ENCODE data around the gene HIF3A. TPM values are rescaled to one million over a fixed set of nuclear protein-coding genes. Genes with fewer than 3 reads are reported as not detected.

The HIF3A gene
- total and polyA plus RNA-seq, 5 donors from 2014 or later: not detected

GRCh38 chr19:46283771-46284170 lies 13.1 kb upstream of the HIF3A start:
- Mint-ChIP-seq H3K4me1 (no peaks in the 10 kb centered on the region), H3K27me3 (peaks cover 9% of the 10 kb centered on the region), H3K4me3 (no peak overlapping the region)

GRCh38 chr19:46284635-46285034 lies 12.2 kb upstream of the HIF3A start:
- ATAC-seq (ENCODE audit: low read depth in 2 of 2) (no peak), DNase-seq (no peak)
- no peaks in the 10 kb centered on the region for H3K27me3 ChIP-seq (ENCODE audit: control insufficient read depth, insufficient read depth, low read length)
- no peaks in the 10 kb centered on the region for H3K36me3 Mint-ChIP-seq
- peaks cover 0 to 4% (median 0%) of the 10 kb centered on the region in 7 donors for H3K9me3 Mint-ChIP-seq
- H3K27ac ChIP-seq (ENCODE audit: insufficient read depth, low read length, poor library complexity, severe bottlenecking): no peak overlapping the region
- no peaks in the 10 kb centered on the region for H3K4me1 ChIP-seq (ENCODE audit: control insufficient read depth, insufficient read depth, low read length, poor library complexity, severe bottlenecking)
- peaks cover 0 to 5% of the 10 kb centered on the region in 2 experiments for H3K9me3 ChIP-seq (ENCODE audit: control insufficient read depth in 2 of 2, low read length in 2 of 2)
- no peak overlapping the region for H3K4me3 Mint-ChIP-seq
- H3K27ac Mint-ChIP-seq: no peak overlapping the region
- H3K4me1 Mint-ChIP-seq: no peaks in the 10 kb centered on the region
- H3K4me3 ChIP-seq (ENCODE audit: low read depth, low read length): no peak overlapping the region
- no peaks in the 10 kb centered on the region for H3K36me3 ChIP-seq (ENCODE audit: control insufficient read depth, insufficient read depth, low read length)
- peaks cover 9% of the 10 kb centered on the region for H3K27me3 Mint-ChIP-seq

More at GRCh38 chr19:46283771-46284170, 13.1 kb upstream of the HIF3A start:
- Histone ChIP-seq H3K36me3 (ENCODE audit: control insufficient read depth, insufficient read depth, low read length) (no peaks in the 10 kb centered on the region), H3K9me3 (ENCODE audit: control insufficient read depth in 2 of 2, low read length in 2 of 2) (no peaks in the 10 kb centered on the region), H3K4me1 (ENCODE audit: control insufficient read depth, insufficient read depth, low read length, poor library complexity, severe bottlenecking) (no peaks in the 10 kb centered on the region), H3K4me3 (ENCODE audit: low read depth, low read length) (no peak overlapping the region), H3K27ac (ENCODE audit: insufficient read depth, low read length, poor library complexity, severe bottlenecking) (no peak overlapping the region), H3K27me3 (ENCODE audit: control insufficient read depth, insufficient read depth, low read length) (no peaks in the 10 kb centered on the region)
- Mint-ChIP-seq H3K27ac (peak overlapping the region in 1 of 3 donors; percentile 35), H3K36me3 (no peaks in the 10 kb centered on the region), H3K9me3 (no peaks in the 10 kb centered on the region)
- no peak for ATAC-seq (ENCODE audit: low read depth in 2 of 2)
- DNase-seq: no peak

- Mint-ChIP-seq H3K27me3 (peaks cover 4% of the 10 kb centered on the region), H3K4me3 (no peak overlapping the region), H3K36me3 (no peaks in the 10 kb centered on the region), H3K27ac (no peak overlapping the region), H3K4me1 (no peaks in the 10 kb centered on the region), H3K9me3 (peaks cover 0 to 11% (median 2%) of the 10 kb centered on the region in 7 donors)
- no peak for DNase-seq
- peaks cover 0 to 12% of the 10 kb centered on the region in 2 experiments for H3K9me3 ChIP-seq (ENCODE audit: control insufficient read depth in 2 of 2, low read length in 2 of 2)
- no peak for ATAC-seq (ENCODE audit: low read depth in 2 of 2)
- H3K4me1 ChIP-seq (ENCODE audit: control insufficient read depth, insufficient read depth, low read length, poor library complexity, severe bottlenecking): no peaks in the 10 kb centered on the region
- H3K27me3 ChIP-seq (ENCODE audit: control insufficient read depth, insufficient read depth, low read length): no peaks in the 10 kb centered on the region
- no peak overlapping the region for H3K4me3 ChIP-seq (ENCODE audit: low read depth, low read length)
- H3K27ac ChIP-seq (ENCODE audit: insufficient read depth, low read length, poor library complexity, severe bottlenecking): no peak overlapping the region
- no peaks in the 10 kb centered on the region for H3K36me3 ChIP-seq (ENCODE audit: control insufficient read depth, insufficient read depth, low read length)
Measured at GRCh38 chr19:46287585-46287984, 9.3 kb upstream of the HIF3A start.

- H3K36me3 Mint-ChIP-seq: no peaks in the 10 kb centered on the region
- peaks cover 0 to 11% (median 2%) of the 10 kb centered on the region in 7 donors for H3K9me3 Mint-ChIP-seq
- ATAC-seq (ENCODE audit: low read depth in 2 of 2) (no peak), DNase-seq (no peak)
- Histone ChIP-seq H3K27ac (ENCODE audit: insufficient read depth, low read length, poor library complexity, severe bottlenecking) (no peak overlapping the region), H3K4me3 (ENCODE audit: low read depth, low read length) (no peak overlapping the region), H3K36me3 (ENCODE audit: control insufficient read depth, insufficient read depth, low read length) (no peaks in the 10 kb centered on the region), H3K4me1 (ENCODE audit: control insufficient read depth, insufficient read depth, low read length, poor library complexity, severe bottlenecking) (no peaks in the 10 kb centered on the region), H3K27me3 (ENCODE audit: control insufficient read depth, insufficient read depth, low read length) (no peaks in the 10 kb centered on the region), H3K9me3 (ENCODE audit: control insufficient read depth in 2 of 2, low read length in 2 of 2) (peaks cover 0 to 12% of the 10 kb centered on the region in 2 experiments)
- no peak overlapping the region for H3K4me3 Mint-ChIP-seq
- no peaks in the 10 kb centered on the region for H3K4me1 Mint-ChIP-seq
- no peak overlapping the region for H3K27ac Mint-ChIP-seq
- peaks cover under 1% of the 10 kb centered on the region for H3K27me3 Mint-ChIP-seq
Measured at GRCh38 chr19:46288896-46289588, 7.8 kb upstream of the HIF3A start.

- H3K27ac Mint-ChIP-seq: no peak overlapping the region
- H3K27me3 ChIP-seq (ENCODE audit: control insufficient read depth, insufficient read depth, low read length): peaks cover 4% of the 10 kb centered on the region
- peaks cover 0 to 12% of the 10 kb centered on the region in 2 experiments for H3K9me3 ChIP-seq (ENCODE audit: control insufficient read depth in 2 of 2, low read length in 2 of 2)
- H3K9me3 Mint-ChIP-seq: peaks cover 0 to 11% (median 2%) of the 10 kb centered on the region in 7 donors
- H3K4me1 Mint-ChIP-seq: no peaks in the 10 kb centered on the region
- H3K4me1 ChIP-seq (ENCODE audit: control insufficient read depth, insufficient read depth, low read length, poor library complexity, severe bottlenecking): no peaks in the 10 kb centered on the region
- H3K27ac ChIP-seq (ENCODE audit: insufficient read depth, low read length, poor library complexity, severe bottlenecking): no peak overlapping the region
- H3K4me3 Mint-ChIP-seq: no peak overlapping the region
- no peaks in the 10 kb centered on the region for H3K36me3 ChIP-seq (ENCODE audit: control insufficient read depth, insufficient read depth, low read length)
- no peaks in the 10 kb centered on the region for H3K36me3 Mint-ChIP-seq
- H3K4me3 ChIP-seq (ENCODE audit: low read depth, low read length): no peak overlapping the region
- peaks cover 5% of the 10 kb centered on the region for H3K27me3 Mint-ChIP-seq
- DNase-seq: peak in 1 of 3 donors; percentile 11
- ATAC-seq (ENCODE audit: low read depth in 2 of 2): no peak
Measured at GRCh38 chr19:46289724-46290619, 6.9 kb upstream of the HIF3A start.

- Histone ChIP-seq H3K4me1 (ENCODE audit: control insufficient read depth, insufficient read depth, low read length, poor library complexity, severe bottlenecking) (no peaks in the 10 kb centered on the region), H3K4me3 (ENCODE audit: low read depth, low read length) (no peak overlapping the region), H3K36me3 (ENCODE audit: control insufficient read depth, insufficient read depth, low read length) (no peaks in the 10 kb centered on the region), H3K9me3 (ENCODE audit: control insufficient read depth in 2 of 2, low read length in 2 of 2) (peaks cover 2 to 12% of the 10 kb centered on the region in 2 experiments), H3K27ac (ENCODE audit: insufficient read depth, low read length, poor library complexity, severe bottlenecking) (no peak overlapping the region), H3K27me3 (ENCODE audit: control insufficient read depth, insufficient read depth, low read length) (peaks cover 11% of the 10 kb centered on the region)
- Mint-ChIP-seq H3K27ac (no peak overlapping the region), H3K36me3 (no peaks in the 10 kb centered on the region), H3K27me3 (peaks cover 19% of the 10 kb centered on the region), H3K4me1 (no peaks in the 10 kb centered on the region), H3K9me3 (peaks cover 0 to 11% (median 2%) of the 10 kb centered on the region in 7 donors), H3K4me3 (no peak overlapping the region)
- no peak for DNase-seq
- ATAC-seq (ENCODE audit: low read depth in 2 of 2): no peak
Measured at GRCh38 chr19:46291829-46292228, 5.0 kb upstream of the HIF3A start.

- Mint-ChIP-seq H3K36me3 (no peaks in the 10 kb centered on the region), H3K9me3 (peaks cover 0 to 8% (median 3%) of the 10 kb centered on the region in 7 donors), H3K27me3 (peaks cover 33% of the 10 kb centered on the region), H3K4me3 (no peak overlapping the region), H3K27ac (no peak overlapping the region), H3K4me1 (no peaks in the 10 kb centered on the region)
- DNase-seq: no peak
- peaks cover 2 to 8% of the 10 kb centered on the region in 2 experiments for H3K9me3 ChIP-seq (ENCODE audit: control insufficient read depth in 2 of 2, low read length in 2 of 2)
- H3K4me3 ChIP-seq (ENCODE audit: low read depth, low read length): no peak overlapping the region
- ATAC-seq (ENCODE audit: low read depth in 2 of 2): no peak
- no peaks in the 10 kb centered on the region for H3K36me3 ChIP-seq (ENCODE audit: control insufficient read depth, insufficient read depth, low read length)
- no peaks in the 10 kb centered on the region for H3K4me1 ChIP-seq (ENCODE audit: control insufficient read depth, insufficient read depth, low read length, poor library complexity, severe bottlenecking)
- peaks cover 11% of the 10 kb centered on the region for H3K27me3 ChIP-seq (ENCODE audit: control insufficient read depth, insufficient read depth, low read length)
- H3K27ac ChIP-seq (ENCODE audit: insufficient read depth, low read length, poor library complexity, severe bottlenecking): no peak overlapping the region
Measured at GRCh38 chr19:46294494-46294893, 2.3 kb upstream of the HIF3A start.

Data from CD4-positive, CD25-positive, alpha-beta regulatory T cell (primary cell).